Measurements from ENCODE around the gene PCLO.

Gene PCLO

GRCh38 chr7:83178796-83179195 is 16.1 kb upstream of the PCLO start:
- TF ChIP-seq CTCF (conservative IDR thresholded peaks at IDR 0.05; ENCODE audit: low read depth, low read length) = no peak
- H3K4me3 ChIP-seq (ENCODE audit: low read length) = no peak overlapping the region
- no peak for DNase-seq (ENCODE audit: low read depth)

- TF ChIP-seq CTCF (conservative IDR thresholded peaks at IDR 0.05; ENCODE audit: low read depth, low read length) = no peak
- H3K4me3 ChIP-seq (ENCODE audit: low read length) = no peak overlapping the region
- no peak for DNase-seq (ENCODE audit: low read depth)
These were observed 15.4 kb upstream of the PCLO start for GRCh38 chr7:83178066-83178465.

GRCh38 chr7:83173664-83174063 is 11.0 kb upstream of the PCLO start:
- H3K4me3 ChIP-seq (ENCODE audit: low read length) = no peak overlapping the region
- no peak for TF ChIP-seq CTCF (conservative IDR thresholded peaks at IDR 0.05; ENCODE audit: low read depth, low read length)

GRCh38 chr7:83166781-83167180 is 4.1 kb upstream of the PCLO start:
- no peak overlapping the region for H3K4me3 ChIP-seq (ENCODE audit: low read length)
- no peak for TF ChIP-seq CTCF (conservative IDR thresholded peaks at IDR 0.05; ENCODE audit: low read depth, low read length)
- no peak for DNase-seq (ENCODE audit: low read depth)

More at GRCh38 chr7:83173664-83174063, 11.0 kb upstream of the PCLO start:
- DNase-seq (ENCODE audit: low read depth) = no peak

GRCh38 chr7:83161899-83162401 is 734 bp downstream of the PCLO start:
- no peak for DNase-seq (ENCODE audit: low read depth)
- peak overlapping the region; percentile 63 for H3K4me3 ChIP-seq (ENCODE audit: low read length)
- TF ChIP-seq CTCF (conservative IDR thresholded peaks at IDR 0.05; ENCODE audit: low read depth, low read length) = no peak

GRCh38 chr7:83161186-83161585 is 1.5 kb downstream of the PCLO start:
- H3K4me3 ChIP-seq (ENCODE audit: low read length) = peak overlapping the region; percentile 63
- no peak for DNase-seq (ENCODE audit: low read depth)
- no peak for TF ChIP-seq CTCF (conservative IDR thresholded peaks at IDR 0.05; ENCODE audit: low read depth, low read length)

- H3K4me3 ChIP-seq (ENCODE audit: low read length) = no peak overlapping the region
- DNase-seq (ENCODE audit: low read depth) = no peak
- TF ChIP-seq CTCF (conservative IDR thresholded peaks at IDR 0.05; ENCODE audit: low read depth, low read length) = no peak
These were observed 3.0 kb downstream of the PCLO start for GRCh38 chr7:83159731-83160130.

Measured in retinal pigment epithelial cell (primary cell).